Metanephros (tissue), 1 donor: Measurements from ENCODE around the gene TGFA. TPM values are rescaled to one million over a fixed set of nuclear protein-coding genes. Genes with fewer than 3 reads are reported as not detected.

ENCODE experiments used
- total RNA-seq: library from RNA; depleted of rRNA; stranded (reverse); fragments of >200 nt; gene quantifications from one replicate; pipeline ENCODE4 v1.2.3, GENCODE V29; 2014

TGFA gene
- 13.8 TPM for total RNA-seq

DNA sequence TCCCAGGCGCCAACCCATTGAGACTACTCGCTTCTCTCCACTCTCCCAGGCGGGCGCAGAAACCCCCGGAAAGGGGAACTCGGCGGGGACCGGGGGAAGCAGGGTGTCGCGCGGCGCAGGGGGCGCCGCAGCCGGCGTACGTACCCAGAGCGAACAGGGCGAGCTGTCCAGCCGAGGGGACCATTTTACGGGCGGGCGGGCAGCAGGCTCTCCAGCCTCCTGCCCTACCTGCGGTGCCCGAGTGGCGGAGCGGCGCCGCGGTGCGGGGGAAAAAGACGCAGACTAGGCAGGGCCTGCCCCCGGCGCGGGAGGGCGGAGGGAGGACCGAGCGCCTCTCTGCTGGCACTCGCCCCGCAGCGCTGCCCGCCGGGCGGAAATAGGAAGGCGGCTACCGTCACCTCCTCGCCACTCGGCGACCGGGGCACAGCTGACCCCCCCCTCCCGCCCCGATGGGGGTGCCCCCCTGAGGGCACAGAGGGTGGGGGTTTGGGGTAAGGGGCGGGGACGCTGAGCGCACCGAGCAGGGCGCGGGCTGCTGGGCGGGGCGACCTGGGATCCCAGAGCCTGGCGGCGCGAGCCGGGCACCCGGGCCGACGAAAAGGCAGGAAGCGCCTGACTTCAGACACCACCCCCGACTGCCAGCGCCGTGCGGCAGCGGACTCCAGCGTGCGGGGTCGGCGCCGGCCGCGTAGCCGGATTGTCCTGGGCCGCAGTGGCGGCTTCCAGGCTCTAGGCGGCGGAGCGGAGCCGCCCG, at the start of gene TGFA:
TSS of gene TGFA (minus strand) at position 243 of the 754 bp plus-strand sequence. CDS start at position 184, 59 bp downstream.

Other genes with a start within 250 kb of the TGFA start
- 6.1 TPM for gene ADD2, start 214.4 kb upstream of the TGFA start, total RNA-seq
- not detected for gene FIGLA, start 236.8 kb upstream of the TGFA start, total RNA-seq